ENCODE data around the gene ZNF12.
"Not testable (repeated sequence)": the region's sequence is repeated elsewhere in the genome, so short reads cannot be mapped to it uniquely, and the experiment has no call there.

Gene ZNF12

DNA sequence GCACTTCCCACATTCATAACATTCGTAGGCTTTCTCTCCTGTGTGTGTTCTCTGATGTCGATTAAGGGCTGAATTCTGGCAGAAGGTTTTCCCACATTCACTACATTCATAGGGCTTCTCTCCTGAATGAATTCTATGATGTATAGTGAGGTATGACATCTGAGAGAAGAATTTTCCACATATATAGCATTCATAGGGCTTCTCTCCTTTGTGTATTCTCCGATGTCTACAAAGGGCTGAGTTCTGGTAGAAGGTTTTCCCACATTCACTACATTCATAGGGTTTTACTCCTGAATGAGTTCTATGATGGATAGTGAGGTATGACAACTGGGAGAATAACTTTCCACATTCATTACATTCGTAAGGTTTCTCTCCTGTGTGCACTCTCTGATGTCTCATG lies 15.6 kb downstream of the ZNF12 start:
- no peak for DNase-seq

- no peak for DNase-seq
Measured at GRCh38 chr7:6680146-6680545, 26.6 kb downstream of the ZNF12 start.

GRCh38 chr7:6675807-6676405 lies 30.8 kb downstream of the ZNF12 start:
- DNase-seq, result no peak

DNA sequence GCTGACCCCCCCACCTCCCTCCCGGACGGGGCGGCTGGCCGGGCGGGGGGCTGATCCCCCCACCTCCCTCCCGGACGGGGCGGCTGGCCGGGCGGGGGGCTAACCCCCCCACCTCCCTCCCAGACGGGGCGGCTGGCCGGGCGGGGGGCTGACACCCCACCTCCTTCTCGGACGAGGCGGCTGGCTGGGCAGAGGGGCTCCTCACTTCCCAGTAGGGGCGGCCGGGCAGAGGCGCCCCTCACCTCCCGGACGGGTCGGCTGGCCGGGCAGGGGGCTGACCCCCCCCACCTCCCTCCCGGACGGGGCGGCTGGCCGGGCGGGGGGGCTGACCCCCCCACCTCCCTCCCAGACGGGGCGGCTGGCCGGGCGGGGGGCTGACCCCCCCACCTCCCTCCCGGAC lies 35.9 kb downstream of the ZNF12 start:
- DNase-seq, result not testable (repeated sequence)

DNA sequence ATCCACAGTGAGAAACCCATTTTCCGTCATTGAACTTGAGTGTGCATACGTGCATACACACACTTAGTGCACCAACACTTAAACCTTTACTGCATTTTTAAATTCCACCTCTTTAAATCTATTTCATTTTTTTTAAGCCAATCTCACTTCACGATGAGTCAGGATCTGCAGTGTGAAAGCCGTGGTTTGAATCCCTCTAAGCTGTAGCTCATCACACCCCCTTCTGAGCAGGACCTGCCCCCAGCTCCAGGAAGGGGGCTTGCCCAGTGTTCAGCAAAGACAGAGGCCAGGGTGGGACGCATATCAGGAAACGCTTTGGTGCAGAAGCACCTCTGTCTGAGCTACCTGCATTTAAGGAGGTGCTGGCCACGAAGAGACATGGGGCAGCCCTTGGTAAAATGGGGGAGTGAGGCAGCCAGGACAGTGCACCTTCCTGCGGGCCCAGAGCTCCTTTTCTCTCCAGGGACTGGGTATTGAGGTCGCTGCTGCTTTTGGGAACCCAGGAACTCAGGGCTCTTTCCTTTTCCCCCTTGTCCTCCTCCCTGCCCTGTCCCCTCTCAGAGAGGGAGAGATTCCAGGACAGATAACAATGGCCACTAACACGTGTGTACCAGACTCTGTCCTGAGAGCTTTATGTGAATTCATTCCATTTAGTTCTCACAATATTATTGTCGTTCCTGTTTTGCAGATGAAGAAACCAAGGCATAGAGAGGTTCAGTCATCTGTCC lies 48.0 kb downstream of the ZNF12 start:
- DNase-seq, result no peak

DNA sequence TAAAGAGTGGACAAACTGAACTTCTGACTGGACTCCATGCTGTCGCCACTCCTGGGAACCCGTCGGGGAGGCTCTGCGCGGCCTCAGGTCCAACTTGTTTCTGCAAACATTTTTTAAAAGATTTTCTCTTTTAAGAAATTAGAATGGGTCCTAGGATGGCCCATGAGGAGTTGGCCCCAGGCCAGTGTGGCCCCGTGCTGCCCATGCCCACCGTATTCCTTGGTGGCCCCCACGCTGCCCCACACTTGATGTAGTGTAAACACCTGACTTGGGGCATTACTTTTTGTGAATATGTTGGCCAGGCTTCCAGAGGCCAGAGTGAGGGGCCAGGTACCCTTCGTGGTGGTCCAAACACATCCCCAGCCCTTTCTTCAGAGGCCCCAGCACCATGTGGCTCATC lies 50.3 kb downstream of the ZNF12 start:
- no peak for DNase-seq

DNA sequence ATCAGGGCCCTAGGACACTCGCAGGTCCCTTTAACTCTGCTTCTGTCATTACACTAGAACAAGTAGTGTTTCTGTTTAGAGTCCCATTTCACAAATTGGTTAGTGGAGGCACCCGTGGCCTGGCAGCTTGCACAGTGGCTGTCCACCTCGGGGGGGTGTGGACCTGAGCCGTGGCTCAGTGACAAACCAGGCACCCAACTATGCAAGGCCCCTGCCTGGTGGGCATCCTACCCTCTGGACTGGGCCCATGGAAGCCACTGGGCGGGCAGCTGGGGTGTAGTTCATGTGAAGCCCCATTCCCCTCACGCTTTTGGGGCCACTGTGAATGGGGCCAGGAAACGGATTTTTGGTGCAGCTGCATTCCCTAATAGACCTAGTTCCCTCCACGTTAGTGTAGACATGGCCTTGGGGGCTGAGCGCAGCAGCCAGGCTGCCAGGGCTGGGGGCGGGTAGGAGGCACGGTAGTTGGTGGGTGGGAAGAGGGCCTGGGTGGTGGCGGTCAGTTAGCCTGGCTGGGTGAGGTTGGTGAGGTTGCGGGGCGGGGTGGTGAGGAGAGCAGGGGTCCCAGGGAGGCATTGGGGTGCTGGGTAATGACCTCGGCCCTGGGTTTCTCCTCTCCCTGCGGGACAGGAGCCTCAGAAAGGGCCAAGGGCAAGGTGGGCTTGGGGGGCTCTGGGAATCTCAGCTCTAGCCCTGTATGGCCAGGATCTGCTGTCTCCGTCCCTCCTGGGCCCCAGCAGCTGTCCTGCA lies 50.9 kb downstream of the ZNF12 start:
- DNase-seq, result no peak

GRCh38 chr7:6654842-6655610 lies 51.7 kb downstream of the ZNF12 start:
- DNase-seq, result no peak

DNA sequence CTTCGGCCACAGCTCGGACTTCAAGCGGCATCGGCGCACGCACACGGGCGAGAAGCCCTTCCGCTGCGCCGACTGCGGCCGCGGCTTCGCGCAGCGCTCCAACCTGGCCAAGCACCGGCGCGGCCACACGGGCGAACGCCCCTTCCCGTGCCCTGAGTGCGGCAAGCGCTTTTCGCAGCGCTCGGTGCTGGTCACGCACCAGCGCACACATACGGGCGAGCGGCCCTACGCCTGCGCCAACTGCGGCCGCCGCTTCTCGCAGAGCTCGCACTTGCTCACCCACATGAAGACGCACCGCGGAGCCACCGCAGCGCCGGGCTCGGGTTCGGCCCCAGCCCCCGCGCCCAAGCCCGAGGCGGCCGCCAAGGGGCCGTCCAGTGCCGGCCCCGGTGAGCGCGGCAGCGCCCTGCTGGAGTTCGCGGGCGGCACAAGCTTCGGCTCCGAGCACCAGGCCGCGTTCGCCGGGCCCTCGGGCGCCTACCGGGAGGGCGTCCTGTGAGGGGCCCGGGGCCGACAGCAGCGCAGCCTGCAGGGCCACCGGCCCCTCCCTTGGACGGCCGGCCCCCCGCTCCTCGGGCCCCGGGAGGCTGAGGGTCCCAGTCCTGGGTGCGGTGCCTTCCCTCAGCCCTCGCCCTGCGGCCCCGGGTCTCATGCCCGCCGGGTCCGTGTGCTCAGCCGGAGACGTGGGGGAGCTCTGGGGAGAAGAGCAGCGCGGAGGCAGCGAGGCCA lies 52.5 kb downstream of the ZNF12 start:
- no peak for DNase-seq

- no peak for DNase-seq
Measured at GRCh38 chr7:6653071-6654003, 53.4 kb downstream of the ZNF12 start.

DNA sequence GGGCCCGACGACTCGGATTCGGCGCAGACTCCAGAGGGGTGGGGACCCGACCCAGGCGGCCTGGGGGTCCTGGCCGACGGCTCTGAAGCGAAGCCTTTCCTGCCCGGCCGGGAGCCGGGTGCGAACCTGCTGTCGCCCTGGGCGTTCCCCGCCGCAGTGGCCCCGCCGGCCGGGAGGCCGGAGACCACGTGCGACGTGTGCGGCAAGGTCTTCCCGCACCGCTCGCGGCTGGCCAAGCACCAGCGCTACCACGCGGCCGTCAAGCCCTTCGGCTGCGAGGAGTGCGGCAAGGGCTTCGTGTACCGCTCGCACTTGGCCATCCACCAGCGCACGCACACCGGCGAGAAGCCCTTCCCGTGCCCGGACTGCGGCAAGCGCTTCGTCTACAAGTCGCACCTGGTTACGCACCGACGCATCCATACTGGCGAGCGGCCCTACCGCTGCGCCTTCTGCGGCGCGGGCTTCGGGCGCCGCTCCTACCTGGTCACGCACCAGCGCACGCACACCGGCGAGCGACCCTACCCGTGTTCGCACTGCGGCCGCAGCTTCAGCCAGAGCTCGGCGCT lies 54.2 kb downstream of the ZNF12 start:
- no peak for DNase-seq

DNA sequence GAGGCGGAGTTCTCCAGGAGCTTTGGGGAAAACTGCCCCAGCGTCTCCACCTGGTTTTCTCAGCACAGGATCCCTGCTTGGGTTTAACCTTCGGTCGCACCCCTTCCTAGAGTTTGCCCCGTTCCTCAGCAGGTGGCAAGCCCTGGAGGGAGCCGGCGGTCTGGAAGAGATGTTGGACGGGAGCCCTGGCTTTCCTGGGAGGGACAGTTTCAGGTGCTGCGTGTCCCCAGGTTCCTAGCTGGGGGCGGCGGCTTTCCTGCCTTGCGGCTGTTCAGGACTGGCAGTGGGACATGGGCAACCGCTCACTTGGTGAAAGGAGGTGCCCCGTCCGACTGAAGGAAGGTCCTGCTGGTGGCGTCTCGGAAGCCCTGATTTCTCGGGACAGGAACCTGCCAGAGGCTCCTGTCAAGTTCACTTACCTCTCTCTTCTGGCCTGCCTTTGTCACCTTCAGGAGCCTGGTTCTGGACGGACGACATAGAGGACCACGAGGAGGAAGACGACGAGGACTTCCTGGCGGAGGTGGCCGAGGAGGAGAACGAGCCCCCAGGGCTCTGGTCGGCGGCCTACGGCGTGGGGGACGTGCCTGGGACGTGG lies 54.8 kb downstream of the ZNF12 start:
- DNase-seq, result no peak

GRCh38 chr7:6650521-6651011 lies 56.2 kb downstream of the ZNF12 start:
- no peak for DNase-seq

- DNase-seq, result no peak
Measured at GRCh38 chr7:6650086-6650485, 56.7 kb downstream of the ZNF12 start.

- DNase-seq, result no peak
Measured at GRCh38 chr7:6649241-6649961, 57.3 kb downstream of the ZNF12 start.

- DNase-seq, result no peak
Measured at GRCh38 chr7:6648815-6649104, 58.0 kb downstream of the ZNF12 start.

GRCh38 chr7:6648066-6648814 lies 58.5 kb downstream of the ZNF12 start:
- DNase-seq, result no peak

GRCh38 chr7:6647541-6647940 lies 59.2 kb downstream of the ZNF12 start:
- no peak for DNase-seq

DNA sequence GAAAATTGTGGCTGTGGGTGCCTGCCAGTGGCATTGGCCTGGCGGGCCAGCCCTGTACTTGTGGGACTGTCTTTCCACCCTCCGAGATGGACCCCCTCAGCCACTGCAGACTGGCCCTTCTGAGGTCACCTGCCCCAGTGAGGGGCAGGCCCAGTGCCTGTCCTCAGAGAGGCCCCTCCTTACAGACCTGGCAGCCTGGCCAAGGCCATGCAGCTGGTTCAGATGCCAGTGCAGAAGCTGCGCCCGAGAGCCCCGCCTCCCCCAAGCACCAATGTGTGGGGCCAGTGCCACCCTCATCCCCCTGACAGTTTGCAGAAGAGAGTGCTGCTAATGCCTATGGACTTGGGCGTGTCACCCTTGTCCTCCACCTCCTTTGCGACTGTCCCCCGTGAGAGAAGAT lies 59.7 kb downstream of the ZNF12 start:
- no peak for DNase-seq

Measured in NCI-H1417 treated with DMSO at 0.1 percent for 48 hours (cell line).